HPDE6-E6E7 (cell line): ENCODE measurements around the gene PTPRB.

Experiments used
- DNase-seq: peaks from one replicate; pipeline ENCODE4 v3.0.0; 2011; ENCODE audit warnings: missing footprints; ENCODE audit errors: extremely low spot score

PTPRB gene

GRCh38 chr12:70643939-70644338, 6.7 kb upstream of the PTPRB start:
- DNase-seq: no peak

- DNase-seq: no peak
Observed at GRCh38 chr12:70641691-70642090, 4.5 kb upstream of the PTPRB start.

- no peak for DNase-seq
Observed at GRCh38 chr12:70640901-70641300, 3.7 kb upstream of the PTPRB start.

GRCh38 chr12:70639535-70639934, 2.3 kb upstream of the PTPRB start:
- DNase-seq: no peak

- DNase-seq: no peak
Observed at GRCh38 chr12:70638639-70639360, 1.6 kb upstream of the PTPRB start.

GRCh38 chr12:70635755-70636154, 1.5 kb downstream of the PTPRB start:
- DNase-seq: no peak

GRCh38 chr12:70628701-70629480, 8.3 kb downstream of the PTPRB start:
- no peak for DNase-seq

- DNase-seq: no peak
Observed at GRCh38 chr12:70627677-70628076, 9.6 kb downstream of the PTPRB start.

GRCh38 chr12:70626180-70626579, 11.0 kb downstream of the PTPRB start:
- DNase-seq: no peak

GRCh38 chr12:70619471-70620152, 17.6 kb downstream of the PTPRB start:
- DNase-seq: no peak

- DNase-seq: no peak
Observed at GRCh38 chr12:70618371-70618770, 18.9 kb downstream of the PTPRB start.

- DNase-seq: no peak
Observed at GRCh38 chr12:70617450-70617849, 19.8 kb downstream of the PTPRB start.

GRCh38 chr12:70615174-70615866, 21.9 kb downstream of the PTPRB start:
- no peak for DNase-seq

- DNase-seq: peak; percentile 25
Observed at GRCh38 chr12:70609739-70610491, 27.3 kb downstream of the PTPRB start.

GRCh38 chr12:70609203-70609602, 28.0 kb downstream of the PTPRB start:
- no peak for DNase-seq

GRCh38 chr12:70608184-70608583, 29.0 kb downstream of the PTPRB start:
- DNase-seq: no peak

- DNase-seq: no peak
Observed at GRCh38 chr12:70607107-70607506, 30.1 kb downstream of the PTPRB start.

- peak; percentile 27 for DNase-seq
Observed at GRCh38 chr12:70605976-70606375, 31.3 kb downstream of the PTPRB start.

- DNase-seq: no peak
Observed at GRCh38 chr12:70604662-70605061, 32.6 kb downstream of the PTPRB start.

GRCh38 chr12:70603044-70603443, 34.2 kb downstream of the PTPRB start:
- DNase-seq: no peak

GRCh38 chr12:70598467-70599193, 38.6 kb downstream of the PTPRB start:
- no peak for DNase-seq
